HG03439 (cell line): Measurements from ENCODE around the gene VPS45.

ENCODE experiments used
- ATAC-seq: cut with Tn5 transposase; IDR thresholded peaks from one replicate; pipeline ENCODE4 v1.9.1; 2021; ENCODE audit warnings: mild to moderate bottlenecking, moderate library complexity; ENCODE audit not compliant: unreplicated experiment

Gene VPS45

DNA sequence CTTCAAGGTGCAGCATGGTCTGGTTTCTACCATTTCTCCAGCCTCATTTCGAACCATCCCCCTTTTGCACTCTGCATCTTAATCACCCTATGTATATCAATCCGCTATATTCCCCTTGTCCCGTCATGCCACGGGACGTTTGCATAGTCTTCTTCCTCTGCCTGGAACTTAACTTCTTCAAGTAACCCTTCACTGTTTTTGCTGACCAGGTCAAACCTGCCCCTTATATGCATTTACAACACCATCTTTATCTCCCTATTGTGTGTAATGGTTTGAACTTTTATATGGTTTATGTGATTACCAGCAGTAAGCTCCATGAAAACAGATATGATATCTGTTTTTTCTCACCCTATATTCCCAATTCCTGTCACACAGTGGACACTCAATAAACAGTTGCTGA, 2.3 kb downstream of the VPS45 start:
- ATAC-seq, result no peak

DNA sequence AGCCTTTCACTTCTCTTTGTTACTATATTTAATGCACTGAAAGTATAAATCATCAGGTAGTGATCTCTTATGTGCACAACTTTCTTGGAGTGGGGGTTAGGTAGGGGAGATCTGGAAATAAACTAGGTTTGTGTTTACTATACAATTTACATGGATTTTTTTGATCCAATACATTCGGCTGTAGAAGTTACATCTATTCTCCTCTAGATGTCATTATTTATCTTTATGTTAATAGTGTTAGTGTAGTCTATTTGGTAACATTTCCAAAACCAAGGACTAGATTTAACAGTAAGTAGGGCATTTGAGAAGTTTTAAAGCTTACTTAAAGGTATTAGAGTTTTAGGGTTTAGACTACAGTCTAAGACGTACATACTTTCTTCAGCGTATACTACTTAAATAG, 5.4 kb downstream of the VPS45 start:
- no peak for ATAC-seq

DNA sequence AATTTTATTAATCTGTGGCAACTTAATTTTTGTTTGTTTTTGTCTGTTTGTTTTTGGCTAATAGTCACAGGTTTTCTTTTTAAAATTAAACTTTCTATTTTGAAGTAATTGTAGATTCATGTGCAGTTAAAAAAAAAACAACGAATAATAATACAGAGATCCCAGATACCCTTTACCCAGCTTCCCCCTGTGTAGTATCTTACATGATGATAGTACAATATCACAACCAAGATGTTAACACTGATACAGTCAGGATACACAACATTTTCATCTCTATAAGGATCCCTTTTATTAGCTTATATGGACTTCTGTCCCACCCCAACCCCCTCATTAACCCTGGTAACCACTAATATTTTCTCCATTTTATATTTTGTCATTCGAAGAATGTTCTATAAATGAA, 5.9 kb downstream of the VPS45 start:
- ATAC-seq, result no peak

DNA sequence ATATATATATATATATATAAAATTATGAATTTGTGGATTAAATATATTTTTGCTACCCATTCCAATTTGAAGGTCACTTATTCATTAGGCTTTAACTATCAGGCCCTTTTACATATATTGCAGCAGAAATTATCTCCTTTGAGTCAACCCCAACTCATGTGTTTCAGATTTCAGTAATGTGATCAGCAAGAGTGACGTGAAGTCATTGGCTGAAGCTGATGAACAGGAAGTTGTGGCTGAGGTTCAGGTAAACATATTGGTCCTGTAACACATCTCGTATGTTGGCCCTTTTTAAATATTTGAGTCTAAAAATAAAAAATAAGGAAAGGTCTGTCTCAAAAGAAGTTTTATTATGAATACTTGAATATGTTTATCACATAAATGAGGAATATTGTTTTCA, 8.5 kb downstream of the VPS45 start:
- ATAC-seq, result no peak

DNA sequence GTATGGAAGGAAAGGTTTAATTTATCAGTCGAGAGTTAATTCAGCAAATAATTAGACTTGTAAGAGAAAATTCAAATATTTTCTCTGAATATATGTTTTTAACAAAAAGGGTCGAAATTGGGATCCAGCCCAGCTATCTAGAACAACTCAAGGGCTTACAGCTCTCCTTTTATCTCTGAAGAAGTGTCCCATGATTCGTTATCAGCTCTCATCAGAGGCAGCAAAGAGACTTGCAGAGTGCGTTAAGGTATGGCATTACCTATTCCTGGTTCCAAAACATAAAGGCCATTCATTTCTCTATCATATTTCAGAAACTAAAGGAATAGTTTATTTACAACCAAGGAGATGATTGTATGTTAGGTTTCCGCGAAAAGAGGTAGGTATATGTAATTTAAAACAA, 9.4 kb downstream of the VPS45 start:
- no peak for ATAC-seq

DNA sequence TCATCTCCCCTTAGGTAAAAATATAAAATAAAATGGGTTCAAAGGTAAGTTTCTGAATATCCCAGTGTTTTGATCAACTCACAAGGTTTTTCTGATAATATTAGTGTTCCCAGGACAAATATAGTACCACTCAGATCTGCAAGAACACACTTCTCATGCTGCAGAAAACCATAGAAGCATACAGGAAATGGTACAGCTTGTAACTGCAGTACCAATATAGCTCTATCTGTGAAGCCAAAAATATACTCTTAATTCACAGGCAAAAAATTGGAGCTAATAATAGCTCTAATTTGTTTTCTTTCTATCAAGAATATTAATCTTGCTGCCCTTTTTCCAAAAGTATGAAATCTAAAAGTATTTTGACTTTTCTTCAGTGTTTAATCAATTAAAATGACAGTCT, 13.2 kb downstream of the VPS45 start:
- ATAC-seq, result no peak

DNA sequence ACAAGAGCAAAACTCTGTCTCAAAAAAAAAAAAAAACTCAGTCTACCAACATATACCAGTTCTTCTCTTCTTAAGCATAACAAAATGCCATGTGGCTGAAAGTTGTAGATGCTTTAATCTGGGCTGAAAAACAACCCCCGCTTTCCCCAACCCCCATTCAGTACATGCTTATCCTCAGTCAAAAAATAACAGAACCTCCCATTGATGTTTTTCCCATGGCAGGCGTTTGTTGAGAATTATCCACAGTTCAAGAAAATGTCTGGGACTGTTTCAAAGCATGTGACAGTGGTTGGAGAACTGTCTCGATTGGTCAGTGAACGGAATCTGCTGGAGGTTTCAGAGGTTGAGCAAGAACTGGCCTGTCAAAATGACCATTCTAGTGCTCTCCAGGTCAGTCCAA, 14.9 kb downstream of the VPS45 start:
- no peak for ATAC-seq

DNA sequence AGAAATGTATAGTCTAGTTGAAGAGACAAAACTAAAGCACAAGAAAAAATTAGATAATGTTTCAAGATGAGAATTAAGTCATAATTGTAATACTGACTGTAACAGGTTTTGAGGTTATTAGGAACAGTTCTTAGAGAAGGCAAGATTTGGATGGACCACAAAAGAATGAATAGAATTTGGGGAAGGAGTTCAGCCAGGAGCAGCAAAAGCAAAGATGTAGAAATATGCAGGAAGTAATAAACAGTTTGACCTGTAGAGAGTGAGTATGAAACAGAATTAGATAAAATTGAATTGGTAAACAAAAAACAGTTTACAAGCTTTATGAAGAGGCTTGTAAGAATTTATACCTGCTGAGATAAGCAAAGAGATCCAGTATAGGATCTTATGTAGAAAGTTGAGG, 16.3 kb downstream of the VPS45 start:
- ATAC-seq, result no peak

DNA sequence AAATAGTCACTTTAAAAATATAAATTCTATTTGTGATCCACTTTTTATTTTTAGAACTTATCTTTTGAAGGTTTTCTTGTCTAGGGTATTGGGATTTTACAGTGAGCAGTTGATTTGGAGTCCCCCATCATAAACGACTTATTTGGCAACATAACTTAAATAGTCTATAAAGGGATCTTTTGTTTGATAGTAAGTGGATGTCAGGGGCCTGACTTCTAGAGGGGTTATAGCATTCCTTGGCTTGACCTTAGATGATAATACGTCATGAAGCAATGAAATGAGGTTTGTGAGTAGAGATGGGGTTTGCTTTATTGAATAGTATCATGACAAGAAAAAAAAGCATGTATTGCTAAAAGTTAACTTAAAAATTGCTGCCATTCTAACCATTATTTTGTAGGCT, 17.8 kb downstream of the VPS45 start:
- no peak for ATAC-seq

DNA sequence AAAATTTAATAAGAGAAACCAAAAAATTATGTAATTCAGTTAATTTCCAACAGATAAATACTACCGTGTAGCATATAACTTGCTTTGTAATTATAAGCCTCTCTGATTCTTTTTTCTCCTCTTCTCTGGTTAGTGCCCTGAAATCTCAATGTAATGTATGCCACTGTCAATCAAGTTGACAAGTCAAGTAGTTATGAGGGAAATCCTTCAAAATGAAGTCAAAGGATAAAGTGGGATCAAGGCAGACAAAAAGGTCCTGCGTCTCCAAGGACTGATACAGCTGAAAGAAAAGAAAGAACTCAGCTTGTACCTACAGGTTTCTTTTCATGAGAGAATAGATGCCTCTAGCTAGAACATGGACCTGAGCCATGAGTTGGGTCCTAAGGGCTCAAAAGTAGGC, 19.8 kb downstream of the VPS45 start:
- ATAC-seq, result no peak

DNA sequence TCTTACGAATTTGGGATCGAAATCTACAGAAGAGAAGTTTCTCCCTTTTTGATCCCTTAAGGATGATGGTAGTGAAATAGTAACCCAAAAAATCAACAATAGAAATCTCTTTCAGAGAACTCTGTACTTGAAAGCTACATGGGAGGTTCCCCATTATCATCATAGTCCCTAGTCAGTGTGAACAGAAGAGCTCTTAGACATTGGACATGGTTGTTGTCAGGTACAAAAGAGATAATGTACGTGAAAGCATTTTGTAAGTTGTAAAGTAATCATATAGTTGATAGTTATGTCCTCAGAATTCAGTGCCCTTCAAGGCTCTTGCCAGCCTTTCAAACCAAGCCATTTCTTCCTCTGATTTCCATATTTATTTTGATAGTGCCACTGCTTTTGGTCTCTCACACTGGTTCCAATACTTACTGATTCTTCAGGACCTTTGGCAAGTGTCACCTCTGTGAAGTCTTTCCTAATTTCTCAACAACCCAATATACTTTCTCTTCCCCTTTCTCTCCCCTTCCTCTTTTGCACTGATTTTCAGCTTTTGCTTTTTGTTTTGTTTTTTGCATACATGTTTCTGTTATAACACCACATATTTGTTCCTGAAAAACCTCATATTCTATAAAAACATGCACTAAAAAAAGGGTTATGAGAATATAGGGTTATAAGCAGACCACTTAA, 22.4 kb downstream of the VPS45 start:
- no peak for ATAC-seq

DNA sequence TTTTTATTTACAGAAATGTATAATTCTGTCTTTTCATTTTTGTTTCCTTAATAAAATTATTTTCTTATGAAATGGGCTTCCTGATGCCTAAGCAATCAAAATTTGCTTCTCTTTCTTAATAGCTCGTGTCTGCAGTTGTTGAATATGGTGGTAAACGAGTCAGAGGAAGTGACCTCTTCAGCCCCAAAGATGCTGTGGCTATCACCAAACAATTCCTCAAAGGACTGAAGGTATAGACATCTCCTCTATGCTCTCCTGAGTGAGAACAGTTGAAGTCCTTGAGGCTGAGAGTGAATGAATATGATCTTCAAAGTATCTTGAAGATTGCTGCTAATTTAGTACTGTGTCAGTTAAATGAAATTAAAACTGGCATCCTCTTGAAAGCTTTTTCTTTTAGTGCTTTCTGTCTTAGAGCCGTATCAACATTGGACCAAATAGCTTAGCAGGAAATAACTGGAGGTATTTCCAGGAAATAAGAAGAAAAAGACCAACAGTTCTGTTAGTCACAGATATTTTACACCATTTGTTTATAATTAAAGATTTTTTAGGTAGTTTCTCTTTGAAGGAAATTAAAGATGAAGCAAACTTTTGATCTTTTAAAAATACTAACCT, 24.7 kb downstream of the VPS45 start:
- no peak for ATAC-seq

DNA sequence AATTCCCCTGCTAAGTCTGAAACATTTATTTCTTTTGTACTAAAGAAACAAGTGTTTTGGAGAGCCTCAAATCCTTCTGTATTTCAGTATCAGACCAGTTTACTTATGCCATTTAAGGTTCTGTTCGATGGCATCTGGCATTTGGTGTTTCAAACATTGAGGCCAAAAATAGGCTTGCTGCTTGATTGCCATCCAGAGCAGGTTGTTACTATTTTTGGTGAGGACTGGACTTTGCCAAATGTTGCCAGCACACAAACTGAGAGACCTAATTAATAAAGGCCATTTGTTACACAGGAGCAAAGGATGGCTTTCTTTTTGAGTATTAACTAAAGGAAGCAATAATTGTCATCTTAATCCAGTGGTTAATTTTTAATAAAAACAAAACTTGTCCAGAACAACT, 26.2 kb downstream of the VPS45 start:
- no peak for ATAC-seq

DNA sequence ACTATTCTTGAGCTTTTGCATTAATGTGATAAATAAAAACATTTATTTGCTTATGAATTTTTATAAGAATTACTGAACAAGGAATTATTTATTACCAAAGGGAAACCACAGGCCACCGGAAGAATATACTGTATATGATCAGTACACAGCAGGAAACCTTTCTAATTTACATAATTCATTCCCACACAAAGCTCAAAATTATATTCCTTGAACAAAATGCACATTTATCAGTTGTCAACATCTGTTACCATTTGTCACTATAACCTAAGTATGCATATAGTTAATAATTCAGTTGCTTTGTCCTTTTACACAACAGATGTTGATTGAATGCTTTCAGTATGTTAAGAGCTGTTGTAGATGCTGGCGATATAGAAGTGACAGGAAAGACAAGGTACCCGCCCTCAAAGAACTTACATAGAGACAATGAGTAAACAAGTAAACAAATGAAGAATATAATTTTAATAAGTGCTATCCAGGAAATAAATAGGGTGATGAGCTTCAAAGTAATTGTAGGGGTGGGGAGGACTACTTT, 27.2 kb downstream of the VPS45 start:
- no peak for ATAC-seq

DNA sequence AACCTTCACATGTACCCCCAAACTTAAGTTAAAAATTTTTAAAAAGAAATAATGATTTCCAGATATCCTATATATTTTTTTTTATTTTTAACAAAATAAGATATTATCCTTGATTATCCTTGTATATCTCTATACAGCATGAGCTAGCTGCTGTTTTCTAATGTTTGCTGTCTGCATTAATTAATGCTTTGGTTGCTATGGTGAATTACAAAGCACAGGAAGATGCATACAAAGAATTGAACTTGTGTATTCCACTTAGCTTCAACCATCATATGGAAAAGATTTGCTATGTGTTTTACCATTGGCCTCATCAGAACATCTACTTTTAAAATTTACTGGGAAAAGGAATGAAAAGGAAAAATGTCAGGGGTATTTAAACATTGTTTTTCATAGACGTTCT, 35.4 kb downstream of the VPS45 start:
- ATAC-seq, result no peak

DNA sequence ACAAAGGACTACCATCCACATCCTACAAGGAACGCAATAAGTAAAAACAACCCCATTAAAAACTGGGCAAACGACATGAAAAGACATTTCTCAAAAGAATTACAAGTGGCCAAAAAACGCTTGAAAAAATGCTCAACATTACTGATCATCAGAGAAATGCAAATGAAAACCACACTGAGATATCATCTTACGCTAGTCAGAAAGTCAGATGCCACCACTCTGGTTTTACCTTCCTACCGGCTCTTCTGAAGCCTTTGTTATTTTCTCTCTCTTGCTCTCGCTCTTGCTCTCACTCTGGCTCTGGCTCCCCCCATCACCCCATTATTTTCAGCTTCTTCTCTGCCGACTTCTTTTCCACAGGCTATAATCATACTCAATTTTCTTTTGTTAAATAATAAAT, 38.8 kb downstream of the VPS45 start:
- no peak for ATAC-seq

DNA sequence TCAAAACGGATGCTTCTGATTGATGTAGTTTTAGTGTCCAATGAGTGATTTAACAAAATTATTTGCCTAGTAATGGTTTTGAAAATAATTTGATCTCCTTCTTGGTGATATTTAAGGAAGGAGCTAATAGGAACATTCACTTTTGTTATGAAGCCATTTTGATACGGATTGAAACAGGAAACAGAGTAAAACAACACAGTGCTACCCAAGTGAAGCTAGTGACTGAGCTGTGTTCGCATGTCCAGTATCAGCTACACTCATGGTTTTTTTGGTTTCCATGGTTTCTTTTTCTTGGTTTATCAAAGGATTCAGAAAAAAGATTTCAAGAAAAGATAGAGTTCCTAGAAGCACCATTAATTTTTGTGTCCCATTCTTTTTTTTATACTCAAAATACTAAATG, 42.0 kb downstream of the VPS45 start:
- no peak for ATAC-seq

DNA sequence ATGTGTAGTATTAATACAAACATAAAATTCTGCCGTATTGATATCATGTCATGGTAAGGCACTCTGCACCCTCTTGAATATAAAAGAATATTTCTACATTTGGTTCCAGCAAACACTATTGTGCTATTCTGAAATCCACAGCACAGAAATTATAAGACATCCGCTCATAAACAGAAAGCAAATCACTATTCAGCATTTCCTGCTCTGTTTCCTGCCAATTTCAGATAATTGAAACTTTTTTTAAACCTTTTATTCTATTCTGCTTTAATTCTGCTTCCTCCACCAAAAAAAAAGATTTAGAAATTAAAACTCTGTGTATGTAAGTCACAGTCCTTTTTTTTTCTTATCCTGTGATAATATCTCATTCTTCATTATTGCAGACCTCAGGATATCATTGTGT, 42.5 kb downstream of the VPS45 start:
- no peak for ATAC-seq

DNA sequence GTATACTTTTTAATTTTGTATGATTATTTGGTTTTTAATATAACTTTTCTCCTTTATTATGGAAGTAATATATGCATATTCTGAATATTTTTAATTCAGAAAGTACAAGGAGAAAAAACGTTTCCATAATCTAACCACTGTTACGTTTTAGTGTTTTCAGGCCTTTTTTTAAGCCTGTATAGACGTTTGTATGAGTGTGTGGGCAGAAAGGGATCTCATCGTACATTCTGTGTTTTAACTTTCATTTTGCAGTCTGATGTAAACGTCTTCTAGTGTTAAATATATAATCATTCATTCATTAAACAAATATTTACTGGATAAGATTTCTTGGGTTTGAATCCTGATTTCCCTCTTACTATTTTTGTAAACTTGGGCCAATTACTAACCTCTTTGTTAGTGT, 44.1 kb downstream of the VPS45 start:
- ATAC-seq, result no peak

DNA sequence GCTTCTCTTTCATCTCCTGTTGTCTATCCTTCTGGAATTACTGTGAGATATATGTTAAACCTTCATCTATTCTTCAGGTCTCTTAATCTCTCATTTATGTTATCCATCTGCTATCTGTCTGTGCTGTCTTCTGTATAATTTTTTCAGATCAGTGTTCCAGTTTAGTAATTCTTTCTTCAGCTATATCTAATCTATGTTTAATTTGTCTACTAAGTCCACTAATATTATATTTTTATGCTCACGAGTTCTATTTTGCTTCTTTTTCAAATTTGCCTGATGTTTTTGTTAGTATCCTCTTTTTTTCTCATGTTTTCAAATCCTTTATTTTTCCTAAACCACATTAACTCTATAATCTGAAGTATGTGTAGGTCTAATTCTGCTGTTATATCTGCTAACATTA, 47.5 kb downstream of the VPS45 start:
- ATAC-seq, result no peak

DNA sequence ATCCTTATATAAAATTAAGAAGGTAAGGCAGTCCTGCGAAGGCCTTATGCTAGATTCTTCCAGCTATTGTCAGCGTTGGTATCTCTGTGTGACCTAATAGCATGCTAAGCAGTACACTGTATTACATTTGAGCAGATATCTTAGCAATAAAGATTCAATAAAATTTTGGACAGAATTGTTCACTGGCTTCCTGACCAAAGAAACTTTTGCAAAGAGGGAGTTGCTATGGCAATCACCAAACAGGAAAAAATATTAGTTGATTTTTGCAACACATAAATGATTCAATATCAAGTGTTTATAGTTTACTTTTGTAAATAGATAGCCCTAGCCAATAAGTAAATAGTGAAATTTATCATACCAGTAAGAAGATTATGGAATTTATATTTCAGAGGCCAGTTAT, 51.1 kb downstream of the VPS45 start:
- ATAC-seq, result no peak

DNA sequence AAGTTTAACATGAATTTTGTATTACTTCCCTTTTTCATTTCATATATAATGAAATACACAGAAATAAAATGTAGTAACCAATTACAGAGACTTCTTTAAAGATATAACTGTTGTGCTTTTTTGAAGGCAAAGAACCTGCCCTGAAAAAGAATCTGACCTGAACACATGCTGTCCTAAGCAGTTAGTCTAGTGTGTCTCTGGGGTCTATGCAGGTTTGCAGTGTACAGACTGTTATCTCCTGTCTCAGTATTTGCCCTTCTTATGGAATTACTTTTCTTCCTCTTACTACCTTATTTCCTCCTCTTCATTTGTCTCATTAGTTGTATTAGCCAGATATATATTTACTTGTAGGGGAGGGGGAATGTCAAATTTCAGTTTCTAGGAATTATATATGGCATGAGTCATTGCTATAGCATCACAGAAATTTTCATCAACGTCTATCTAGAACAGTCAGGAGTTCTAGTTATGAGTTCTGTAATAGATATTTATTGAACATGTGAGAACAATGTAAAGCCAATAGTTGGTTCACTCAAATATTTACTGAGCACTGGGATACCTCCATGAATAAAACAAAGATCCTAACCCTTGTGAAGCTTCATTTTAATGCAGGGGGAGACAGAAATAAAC, 53.8 kb downstream of the VPS45 start:
- ATAC-seq, result no peak
